GM21526 (cell line): ENCODE data around the gene OR2F2.

ENCODE experiments used
- ATAC-seq: cut with Tn5 transposase; IDR thresholded peaks from one replicate; pipeline ENCODE4 v1.9.1; 2021; ENCODE audit warnings: moderate library complexity; ENCODE audit not compliant: unreplicated experiment, low FRiP score

OR2F2 gene

DNA sequence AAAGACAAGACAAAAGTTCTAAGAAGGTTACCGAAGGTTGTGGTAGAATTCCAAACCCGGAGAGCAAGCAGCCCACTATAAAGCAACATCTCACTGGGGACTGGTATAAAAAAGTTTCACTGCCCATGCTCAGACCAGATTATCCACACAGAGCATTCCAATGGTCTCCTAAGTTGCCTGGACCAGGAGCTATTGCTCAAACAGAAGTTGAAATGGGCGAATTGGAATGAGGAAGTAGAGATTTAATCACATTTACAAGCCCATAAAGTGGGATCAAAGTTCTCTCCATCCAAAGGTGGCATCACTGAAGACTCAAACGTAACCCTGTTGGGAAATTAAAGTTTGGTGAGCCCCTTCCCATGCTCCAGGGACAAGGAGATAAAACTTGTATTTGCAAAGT is 39.4 kb downstream of the OR2F2 start:
- no peak for ATAC-seq

DNA sequence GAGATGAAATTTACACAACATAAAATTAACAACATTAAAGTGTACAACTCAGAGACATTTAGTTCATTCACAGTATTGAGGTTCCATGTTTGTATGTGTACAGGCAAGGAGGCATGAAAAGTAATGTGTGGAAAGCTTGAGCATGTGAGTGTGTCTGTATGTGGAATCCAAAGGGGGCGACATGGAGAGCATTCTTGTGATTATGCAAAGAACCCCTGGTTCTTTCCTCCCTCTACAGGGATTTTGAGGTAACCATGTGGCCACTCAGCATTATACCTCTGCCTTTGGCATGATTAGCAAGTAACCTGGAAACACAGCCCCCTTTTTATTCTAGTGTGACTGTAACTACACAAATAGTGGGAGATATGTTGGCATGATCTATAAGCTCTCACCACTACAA is 40.6 kb downstream of the OR2F2 start:
- no peak for ATAC-seq

- no peak for ATAC-seq
Measured at GRCh38 chr7:143978585-143978984, 43.6 kb downstream of the OR2F2 start.

- ATAC-seq, result no peak
Measured at GRCh38 chr7:143979359-143979758, 44.3 kb downstream of the OR2F2 start.

- no peak for ATAC-seq
Measured at GRCh38 chr7:143979998-143980397, 45.0 kb downstream of the OR2F2 start.

- no peak for ATAC-seq
Measured at GRCh38 chr7:143980746-143981510, 45.9 kb downstream of the OR2F2 start.

GRCh38 chr7:143983960-143984359 is 48.9 kb downstream of the OR2F2 start:
- no peak for ATAC-seq
